ENCODE measurements around the gene KIF26B. TPM values are rescaled to one million over a fixed set of nuclear protein-coding genes. Genes with fewer than 3 reads are reported as not detected.

KIF26B gene
- total RNA-seq, 1 experiment from 2014 or later, result 1.2 TPM

- TF ChIP-seq MXD4 (CRISPR knock-in tag; IDR thresholded peaks at IDR 0.05; ENCODE audit: borderline replicate concordance) (no peak), FOXP1 (CRISPR knock-in tag; IDR thresholded peaks at IDR 0.05; ENCODE audit: borderline replicate concordance) (no peak)
Measured at GRCh38 chr1:245577191-245578157, 422.7 kb downstream of the KIF26B start (continued).

- POLR2A ChIA-PET, result no interaction called here
- no peaks in the 10 kb centered on the region for H3K36me3 Mint-ChIP-seq
- H3K27me3 Mint-ChIP-seq (ENCODE audit: low read depth), result no peaks in the 10 kb centered on the region
- H3K9me3 Mint-ChIP-seq, result no peaks in the 10 kb centered on the region
- H3K4me1 Mint-ChIP-seq, result no peaks in the 10 kb centered on the region
- CTCF ChIA-PET, result no interaction called here
- H3K27ac Mint-ChIP-seq, result no peak overlapping the region
- DNase-seq (ENCODE audit: low spot score) (no peak), ATAC-seq (no peak)
- TF ChIP-seq ZNF423 (CRISPR knock-in tag; IDR thresholded peaks at IDR 0.05) (no peak), HMGXB4 (CRISPR knock-in tag; IDR thresholded peaks at IDR 0.05) (no peak), ARID4B (CRISPR knock-in tag; IDR thresholded peaks at IDR 0.05; ENCODE audit: borderline replicate concordance) (no peak), FOXP1 (CRISPR knock-in tag; IDR thresholded peaks at IDR 0.05; ENCODE audit: borderline replicate concordance) (no peak), ELF4 (CRISPR knock-in tag; IDR thresholded peaks at IDR 0.05; ENCODE audit: low read depth) (no peak), RELA (CRISPR knock-in tag; IDR thresholded peaks at IDR 0.05; ENCODE audit: borderline replicate concordance) (no peak), NFYB (CRISPR knock-in tag; conservative IDR thresholded peaks at IDR 0.05; ENCODE audit: low read depth) (no peak), SP1 (CRISPR knock-in tag; conservative IDR thresholded peaks at IDR 0.05) (no peak), ZNF138 (CRISPR knock-in tag; conservative IDR thresholded peaks at IDR 0.05) (no peak), ZNF219 (CRISPR knock-in tag; IDR thresholded peaks at IDR 0.05; ENCODE audit: borderline replicate concordance) (no peak), NR3C1 (CRISPR knock-in tag; conservative IDR thresholded peaks at IDR 0.05; ENCODE audit: low read depth) (no peak), PREB (CRISPR knock-in tag; IDR thresholded peaks at IDR 0.05; ENCODE audit: borderline replicate concordance) (no peak), PRRX2 (CRISPR knock-in tag; IDR thresholded peaks at IDR 0.05) (no peak), KAT7 (CRISPR knock-in tag; IDR thresholded peaks at IDR 0.05; ENCODE audit: borderline replicate concordance) (no peak), ZNF263 (CRISPR knock-in tag; IDR thresholded peaks at IDR 0.05; ENCODE audit: low read depth) (no peak)
- H3K4me3 Mint-ChIP-seq, result no peak overlapping the region
Measured at GRCh38 chr1:245578308-245578707, 423.5 kb downstream of the KIF26B start.
